ELF-1 (cell line): Measurements from ENCODE around the gene PCGF5.
"Not testable (repeated sequence)": the region's sequence is repeated elsewhere in the genome, so short reads cannot be mapped to it uniquely, and the experiment has no call there.

ENCODE experiments used
- DNase-seq: peaks from one replicate; pipeline ENCODE4 v3.0.0-alpha.2; 2016; ENCODE audit warnings: low read depth, low spot score

PCGF5 gene

GRCh38 chr10:91210014-91210413 lies 10.4 kb upstream of the PCGF5 start:
- DNase-seq, result no peak

- DNase-seq, result no peak
These were observed 10.0 kb upstream of the PCGF5 start for GRCh38 chr10:91210435-91210834.

- DNase-seq, result no peak
These were observed 8.8 kb upstream of the PCGF5 start for GRCh38 chr10:91211675-91212074.

- DNase-seq, result no peak
These were observed 5.6 kb upstream of the PCGF5 start for GRCh38 chr10:91214911-91215310.

DNA sequence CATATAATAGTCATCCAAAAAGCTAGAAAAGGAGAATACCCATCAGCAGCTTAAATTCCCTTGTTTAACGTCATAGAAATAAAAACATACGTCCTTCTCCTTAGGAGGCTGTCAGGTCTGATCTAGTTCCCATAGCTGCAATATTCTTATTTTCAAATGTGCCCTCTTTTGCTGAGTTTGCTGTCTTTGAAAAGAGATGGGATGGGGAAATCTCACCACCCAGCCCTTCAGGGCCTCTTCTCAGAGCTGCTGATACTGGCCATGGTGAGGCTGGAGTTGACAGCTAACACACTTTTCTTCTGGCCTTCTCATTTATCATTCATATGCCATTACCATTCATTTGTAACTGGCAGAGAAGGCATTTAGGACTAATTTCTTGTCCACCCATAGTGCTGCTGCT lies 5.1 kb upstream of the PCGF5 start:
- DNase-seq, result no peak

DNA sequence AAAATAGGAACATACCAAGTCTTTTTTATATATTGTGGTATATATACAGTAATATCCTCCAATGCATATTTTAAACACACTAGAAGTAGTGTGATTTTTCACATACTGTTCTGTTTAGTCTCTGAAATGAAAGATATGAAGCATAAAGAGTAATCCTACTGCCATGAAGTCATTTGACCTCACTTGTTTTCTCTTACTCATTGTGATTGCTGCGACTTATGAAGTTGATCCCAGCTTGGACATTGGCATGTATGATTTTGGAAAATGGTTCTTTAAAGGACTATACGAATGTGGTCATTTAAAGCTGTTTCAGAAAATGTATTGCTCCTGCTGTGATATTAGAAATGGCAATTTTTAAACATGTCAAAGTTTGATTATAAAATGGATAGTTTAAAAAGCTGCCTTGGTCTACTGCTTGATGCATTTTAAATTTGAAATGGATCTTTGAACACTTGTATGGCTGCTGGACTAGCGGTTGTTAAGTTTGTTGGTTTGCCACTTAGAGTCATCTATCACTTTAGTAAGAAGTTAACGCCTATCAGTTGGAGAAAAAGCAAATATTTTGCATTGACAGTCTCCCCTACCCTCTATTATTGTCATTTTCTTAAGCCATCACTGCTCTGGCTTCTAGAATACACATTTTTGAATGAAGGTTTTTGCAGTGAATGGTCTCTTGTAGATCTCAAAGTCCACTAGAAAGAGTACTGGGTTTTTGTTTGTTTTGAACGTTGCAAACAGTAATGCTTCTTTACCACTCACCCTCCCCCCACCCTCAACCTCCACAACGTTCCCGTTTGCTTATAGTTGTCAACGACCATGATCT lies 881 bp upstream of the PCGF5 start:
- DNase-seq, result no peak

GRCh38 chr10:91220954-91221675 lies 652 bp downstream of the PCGF5 start:
- no peak for DNase-seq

- no peak for DNase-seq
These were observed 5.6 kb downstream of the PCGF5 start for GRCh38 chr10:91226093-91226492.

GRCh38 chr10:91227576-91227975 lies 7.1 kb downstream of the PCGF5 start:
- DNase-seq, result no peak

GRCh38 chr10:91229683-91230082 lies 9.2 kb downstream of the PCGF5 start:
- DNase-seq, result no peak

DNA sequence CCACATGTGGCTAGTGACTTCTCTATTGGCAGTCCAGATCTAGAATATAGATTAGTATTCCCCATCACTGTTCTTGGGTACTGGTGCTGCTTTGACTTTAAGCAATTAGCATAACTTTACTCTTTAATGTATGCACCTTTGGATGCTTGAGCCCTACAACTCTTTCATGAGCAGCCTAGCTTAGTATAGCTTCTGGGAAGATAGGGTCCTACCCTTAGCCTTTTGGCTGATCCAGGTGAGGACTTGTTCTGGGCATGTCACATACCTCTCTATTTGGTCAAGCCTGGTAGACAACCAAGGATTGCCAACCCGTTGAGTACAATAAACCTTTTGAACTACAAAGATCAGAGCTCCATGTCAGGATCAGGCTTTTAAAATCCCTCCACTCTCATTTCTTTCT lies 17.7 kb downstream of the PCGF5 start:
- no peak for DNase-seq

DNA sequence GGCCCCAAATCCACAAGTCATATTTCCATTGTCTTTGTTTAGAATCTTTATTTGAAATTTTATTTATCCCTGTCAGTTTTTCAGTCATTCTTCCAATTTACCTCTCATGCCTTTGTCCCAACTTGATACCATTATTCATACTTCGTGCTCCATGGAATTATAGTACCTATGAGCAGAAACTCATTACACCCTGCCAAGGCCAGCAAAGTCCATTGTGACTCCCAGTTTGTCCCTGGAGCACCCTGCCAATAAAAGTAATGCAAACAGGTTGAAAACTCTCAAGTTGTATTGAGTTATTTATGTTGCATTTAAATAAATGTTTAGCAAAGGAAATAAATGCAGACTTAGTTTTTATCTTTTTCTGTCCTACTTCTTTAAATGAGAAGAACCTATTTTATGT lies 19.3 kb downstream of the PCGF5 start:
- DNase-seq, result no peak

DNA sequence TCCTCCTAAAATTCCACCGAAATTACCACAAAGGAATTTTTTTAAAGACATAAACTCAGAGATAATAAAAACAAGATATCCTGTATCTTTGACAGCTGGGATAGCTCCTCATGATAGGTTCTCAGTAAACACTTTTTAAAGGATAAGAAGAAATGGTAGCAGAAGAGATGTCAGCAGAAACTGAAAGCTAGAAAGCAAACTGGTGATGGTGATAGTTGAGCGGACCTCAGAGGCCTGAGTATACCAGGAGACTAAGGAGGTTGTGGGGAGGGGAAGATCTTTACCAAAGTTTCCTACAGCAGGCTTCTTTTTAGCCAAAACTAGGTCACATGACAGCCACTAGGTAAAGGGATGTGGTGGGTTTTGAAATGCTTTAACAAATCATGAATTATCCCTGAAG lies 22.5 kb downstream of the PCGF5 start:
- no peak for DNase-seq

DNA sequence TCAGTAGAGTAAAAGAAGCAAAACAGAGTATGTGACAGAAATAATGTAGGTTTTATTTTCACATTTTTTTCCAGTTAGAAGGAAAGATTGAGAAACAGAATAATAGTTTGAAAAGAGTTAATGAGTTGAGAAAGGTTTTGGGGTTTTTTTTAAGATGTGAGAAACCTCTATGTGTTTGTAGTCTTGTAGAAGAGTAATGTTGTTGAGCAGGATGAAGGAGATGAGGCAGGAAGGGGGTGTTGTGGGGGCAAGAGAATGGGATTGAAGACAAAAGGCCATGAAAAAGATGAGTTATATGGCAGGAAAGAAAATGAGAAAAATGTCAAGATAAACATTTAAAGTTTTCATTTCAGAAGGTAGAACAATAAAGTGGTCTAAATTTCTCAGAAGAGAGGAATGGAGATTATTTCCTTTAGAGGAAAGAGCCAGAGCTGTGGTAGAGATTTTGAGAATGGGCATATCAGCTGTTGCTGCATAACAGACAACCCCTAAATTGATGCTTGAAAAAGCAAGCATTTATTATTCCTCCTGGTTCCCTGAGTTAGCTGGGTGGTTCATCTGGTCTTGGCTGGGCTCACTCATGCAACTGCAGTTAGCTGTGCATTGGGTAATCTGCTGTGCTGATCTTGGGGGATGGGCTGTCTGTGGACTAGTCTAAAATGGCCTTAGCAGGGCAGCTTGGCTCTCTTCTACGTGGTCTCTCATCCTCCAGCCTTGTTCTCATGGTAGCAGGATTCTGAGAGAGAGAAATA lies 27.1 kb downstream of the PCGF5 start:
- DNase-seq, result peak; percentile 13

DNA sequence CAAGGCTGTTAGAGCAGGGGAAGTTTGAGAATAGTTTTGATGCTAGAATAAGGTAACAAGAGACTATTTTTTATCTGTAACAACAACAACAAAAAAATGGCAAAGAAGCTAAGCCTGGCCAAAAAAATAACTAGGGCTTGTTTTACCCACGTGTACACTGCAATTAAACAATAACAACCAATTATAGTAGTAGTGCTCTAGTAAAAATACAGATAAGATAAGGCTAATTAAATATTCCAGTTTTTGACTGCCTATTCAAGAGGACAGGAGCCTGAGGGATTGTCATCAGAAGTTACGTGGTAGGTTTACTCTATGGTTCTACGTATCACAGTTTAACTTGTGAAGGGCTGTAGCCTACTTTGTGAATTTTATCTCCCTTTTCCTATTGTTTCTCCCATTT lies 29.2 kb downstream of the PCGF5 start:
- DNase-seq, result no peak

GRCh38 chr10:91250341-91250740 lies 29.9 kb downstream of the PCGF5 start:
- DNase-seq, result no peak

DNA sequence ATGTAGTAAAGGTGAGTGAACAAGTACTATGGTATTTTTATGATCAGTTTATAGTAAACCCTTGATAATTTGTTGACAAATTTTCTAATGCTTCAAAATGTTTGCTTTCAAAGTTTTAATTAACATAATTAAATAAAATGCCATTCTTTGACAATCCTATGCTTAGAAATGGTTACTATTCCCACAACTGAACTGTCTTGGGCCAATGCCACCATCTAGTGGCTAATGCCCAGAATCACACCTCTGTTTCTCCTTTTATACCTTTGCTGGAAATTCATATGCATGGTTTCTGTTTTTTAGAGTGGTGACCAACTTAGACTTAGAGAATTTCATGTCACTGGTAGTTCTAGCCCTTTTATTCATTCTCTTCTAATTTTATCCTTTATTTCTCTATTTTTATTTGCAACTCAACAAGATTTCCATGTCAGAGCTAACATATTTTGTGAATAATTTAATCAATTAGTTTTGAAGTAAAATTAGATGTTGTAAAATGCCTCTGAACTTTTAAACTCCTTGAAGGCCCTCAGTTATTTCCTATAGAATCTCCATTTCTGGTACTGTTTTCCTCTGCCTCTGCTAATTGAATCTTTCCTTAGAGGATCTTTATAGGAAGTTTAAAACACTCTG lies 31.1 kb downstream of the PCGF5 start:
- DNase-seq, result peak; percentile 15

DNA sequence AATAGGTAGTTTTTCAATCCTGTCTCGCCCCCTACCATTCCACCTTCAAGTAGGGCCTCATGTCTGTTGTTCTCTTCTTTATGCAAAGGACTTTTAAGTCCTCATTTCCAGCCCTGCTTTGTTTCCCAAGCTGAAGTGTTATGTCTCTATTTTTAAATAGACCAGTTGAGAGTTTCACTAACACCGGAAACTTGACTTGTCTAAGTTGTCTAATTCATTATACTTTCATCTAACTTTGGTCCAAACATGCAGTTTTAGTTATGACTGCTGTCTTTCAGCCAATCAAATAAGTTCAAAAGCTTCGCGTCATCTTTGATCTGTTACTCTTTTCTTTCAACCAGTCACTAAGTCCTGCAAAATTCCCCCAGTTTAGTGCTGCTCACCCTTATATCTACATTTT lies 32.8 kb downstream of the PCGF5 start:
- DNase-seq, result no peak

GRCh38 chr10:91257310-91257709 lies 36.8 kb downstream of the PCGF5 start:
- DNase-seq, result no peak

DNA sequence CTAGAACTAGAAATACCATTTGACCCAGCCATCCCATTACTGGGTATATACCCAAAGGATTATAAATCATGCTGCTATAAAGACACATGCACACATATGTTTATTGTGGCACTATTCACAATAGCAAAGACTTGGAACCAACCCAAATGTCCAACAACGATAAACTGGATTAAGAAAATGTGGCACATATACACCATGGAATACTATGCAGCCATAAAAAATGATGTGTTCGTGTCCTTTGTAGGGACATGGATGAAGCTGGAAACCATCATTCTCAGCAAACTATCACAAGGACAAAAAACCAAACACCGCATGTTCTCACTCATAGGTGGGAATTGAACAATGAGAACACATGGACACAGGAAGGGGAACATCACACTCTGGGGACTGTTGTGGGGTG lies 40.0 kb downstream of the PCGF5 start:
- not testable (repeated sequence) for DNase-seq

DNA sequence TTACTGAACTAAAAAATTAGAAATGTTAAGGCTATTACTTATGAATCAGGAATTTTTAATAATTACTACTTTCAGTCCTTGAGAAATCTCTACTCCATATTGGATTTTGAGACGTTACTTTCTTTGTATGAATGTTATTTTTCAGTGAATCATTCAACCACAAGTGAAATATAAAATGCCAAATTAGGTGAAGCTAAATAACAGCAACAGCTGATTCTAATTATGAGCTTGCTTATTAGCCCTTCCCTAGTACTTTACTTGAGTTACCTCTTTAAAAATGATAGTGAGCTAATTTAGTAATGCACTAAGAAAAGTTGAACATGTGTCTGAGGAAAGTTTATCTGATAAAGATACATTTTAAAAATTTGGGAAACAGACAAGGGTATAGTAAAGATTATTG lies 51.4 kb downstream of the PCGF5 start:
- DNase-seq, result no peak

- DNase-seq, result peak; percentile 11
These were observed 64.1 kb downstream of the PCGF5 start for GRCh38 chr10:91284486-91285090.
